Osteoblast (primary cell): ENCODE results near the gene GNPTAB. TPM values are rescaled to one million over a fixed set of nuclear protein-coding genes. Genes with fewer than 3 reads are reported as not detected.

ENCODE experiments used
- DNase-seq: peaks from one replicate; pipeline ENCODE4 v3.0.0; 2011; ENCODE audit warnings: low spot score, mixed read lengths; ENCODE audit not compliant: insufficient read length; ENCODE audit errors: missing footprints
- H2AFZ ChIP-seq: 2 replicates; pipeline ENCODE4 v1.6.0; 2011; ENCODE audit warnings: mild to moderate bottlenecking, low read length
- H3K27ac ChIP-seq: 2 replicates; pipeline ENCODE4 v1.5.1; 2011; ENCODE audit warnings: mild to moderate bottlenecking, low read depth, low read length, moderate library complexity
- H3K27me3 ChIP-seq: 2 replicates; pipeline ENCODE4 v1.6.0; 2012; ENCODE audit warnings: mild to moderate bottlenecking, control low read depth, inconsistent platforms, low read length, moderate library complexity; ENCODE audit not compliant: insufficient read depth
- H3K36me3 ChIP-seq: 2 replicates; pipeline ENCODE4 v1.5.1; 2011; ENCODE audit warnings: mild to moderate bottlenecking, low read length, control low read depth, moderate library complexity; ENCODE audit not compliant: insufficient read depth
- H3K4me1 ChIP-seq: 2 replicates; pipeline ENCODE4 v1.5.1; 2011; ENCODE audit warnings: mild to moderate bottlenecking, low read length, control low read depth, moderate library complexity; ENCODE audit not compliant: insufficient read depth
- H3K4me2 ChIP-seq: 2 replicates; pipeline ENCODE4 v1.6.0; 2011; ENCODE audit warnings: mild to moderate bottlenecking, low read length; ENCODE audit not compliant: insufficient read depth
- H3K4me3 ChIP-seq: fragments of 200-600 bp; sonication (generic); 3 replicates; pipeline ENCODE4 v1.5.1; 2012; ENCODE audit warnings: mild to moderate bottlenecking, low read length, inconsistent platforms; ENCODE audit not compliant: insufficient read depth
- H3K79me2 ChIP-seq: 2 replicates; pipeline ENCODE4 v1.6.0; 2012; ENCODE audit warnings: mild to moderate bottlenecking, low read length, control low read depth, inconsistent platforms; ENCODE audit not compliant: insufficient read depth
- H3K9me3 ChIP-seq: 2 replicates; pipeline ENCODE4 v1.5.1; 2011; ENCODE audit warnings: low read depth, low read length, control low read depth
- H4K20me1 ChIP-seq: 2 replicates; pipeline ENCODE4 v1.6.0; 2012; ENCODE audit warnings: mild to moderate bottlenecking, low read length, control low read depth; ENCODE audit not compliant: insufficient read depth
- CTCF ChIP-seq: IDR thresholded peaks from 2 replicates; pipeline ENCODE4 v1.5.1; 2011; ENCODE audit warnings: mild to moderate bottlenecking, low read depth, low read length, moderate library complexity; ENCODE audit errors: extremely low read depth
- total RNA-seq: library from RNA; depleted of rRNA; stranded (reverse); fragments of >200 nt; gene quantifications from 2 replicates; pipeline ENCODE4 v1.2.3, GENCODE V29; 2012

Gene GNPTAB
- total RNA-seq, 1 donor, result 93.0 TPM

- H3K4me1 ChIP-seq, result peaks cover 2% of the 10 kb centered on the region
- no peak overlapping the region for H3K4me2 ChIP-seq
- no peaks in the 10 kb centered on the region for H3K79me2 ChIP-seq
- H3K36me3 ChIP-seq, result no peaks in the 10 kb centered on the region
- TF ChIP-seq CTCF, result no peak
- no peak overlapping the region for H3K27ac ChIP-seq
- no peak overlapping the region for H3K4me3 ChIP-seq
- no peak overlapping the region for H2AFZ ChIP-seq
- no peaks in the 10 kb centered on the region for H3K9me3 ChIP-seq
- H3K27me3 ChIP-seq, result no peaks in the 10 kb centered on the region
- H4K20me1 ChIP-seq, result no peaks in the 10 kb centered on the region
- no peak for DNase-seq
Observed at GRCh38 chr12:101850199-101850598, 19.4 kb upstream of the GNPTAB start.

- H3K27me3 ChIP-seq, result no peaks in the 10 kb centered on the region
- H4K20me1 ChIP-seq, result no peaks in the 10 kb centered on the region
- no peak overlapping the region for H3K27ac ChIP-seq
- DNase-seq, result no peak
- H2AFZ ChIP-seq, result peak overlapping the region; percentile 35
- H3K4me1 ChIP-seq, result no peaks in the 10 kb centered on the region
- no peak for TF ChIP-seq CTCF
- H3K4me2 ChIP-seq, result no peak overlapping the region
- H3K9me3 ChIP-seq, result no peaks in the 10 kb centered on the region
- H3K4me3 ChIP-seq, result no peak overlapping the region
- no peaks in the 10 kb centered on the region for H3K36me3 ChIP-seq
- H3K79me2 ChIP-seq, result no peaks in the 10 kb centered on the region
Observed at GRCh38 chr12:101847325-101847724, 16.6 kb upstream of the GNPTAB start.

GRCh38 chr12:101845137-101845711 is 14.5 kb upstream of the GNPTAB start:
- H3K4me3 ChIP-seq, result no peak overlapping the region
- no peaks in the 10 kb centered on the region for H3K9me3 ChIP-seq
- H4K20me1 ChIP-seq, result no peaks in the 10 kb centered on the region
- H3K36me3 ChIP-seq, result no peaks in the 10 kb centered on the region
- no peaks in the 10 kb centered on the region for H3K4me1 ChIP-seq
- no peaks in the 10 kb centered on the region for H3K79me2 ChIP-seq
- peak; percentile 68 for DNase-seq
- no peak overlapping the region for H3K27ac ChIP-seq
- no peak for TF ChIP-seq CTCF
- peak overlapping the region; percentile 32 for H2AFZ ChIP-seq
- no peak overlapping the region for H3K4me2 ChIP-seq
- H3K27me3 ChIP-seq, result no peaks in the 10 kb centered on the region

GRCh38 chr12:101841069-101841468 is 10.3 kb upstream of the GNPTAB start:
- no peaks in the 10 kb centered on the region for H4K20me1 ChIP-seq
- H3K27ac ChIP-seq, result no peak overlapping the region
- no peaks in the 10 kb centered on the region for H3K27me3 ChIP-seq
- no peak overlapping the region for H3K4me2 ChIP-seq
- H3K4me1 ChIP-seq, result no peaks in the 10 kb centered on the region
- no peak for DNase-seq
- no peaks in the 10 kb centered on the region for H3K36me3 ChIP-seq
- no peak overlapping the region for H2AFZ ChIP-seq
- H3K4me3 ChIP-seq, result no peak overlapping the region
- H3K9me3 ChIP-seq, result no peaks in the 10 kb centered on the region
- no peaks in the 10 kb centered on the region for H3K79me2 ChIP-seq
- no peak for TF ChIP-seq CTCF
